Tibial nerve (tissue), 3 donors: ENCODE measurements around the gene TMED10.

Experiments
- CTCF ChIP-seq, 5 experiments: fragments of 200-600 bp in 3 of 5; fragments of 450-650 bp in 2 of 5; sonication (generic) in 3 of 5; IDR thresholded peaks; one replicate each; pipeline ENCODE4 v1.5.1; 2016 to 2019; ENCODE audit warnings: antibody characterized with exemption in 5 of 5, mild to moderate bottlenecking in 3 of 5, moderate library complexity in 2 of 5
- POLR2A ChIP-seq, 2 donors: fragments of 450-650 bp; IDR thresholded peaks; one replicate each; pipeline ENCODE4 v1.6.1; 2017; ENCODE audit warnings: antibody characterized with exemption in 2 of 2, mild to moderate bottlenecking in 2 of 2, moderate library complexity in 2 of 2

DNA sequence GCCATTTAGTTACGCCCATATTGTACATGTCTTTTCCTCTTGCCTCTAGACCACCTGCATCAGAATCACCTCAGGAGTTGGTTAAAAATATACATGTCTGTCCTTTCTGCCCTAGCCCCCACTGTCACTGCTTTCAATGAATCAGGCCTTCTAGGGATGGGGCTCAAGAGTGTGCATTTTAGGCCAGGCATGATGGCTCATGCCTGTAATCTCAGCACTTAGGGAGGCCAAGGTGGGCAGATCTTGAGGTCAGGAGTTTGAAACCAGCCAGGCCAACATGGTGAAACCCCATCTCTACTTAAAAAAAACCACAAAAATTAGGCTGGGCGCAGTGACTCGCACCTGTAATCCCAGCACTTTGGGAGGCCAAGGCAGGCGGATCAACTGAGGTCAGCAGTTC is 13.6 kb upstream of the TMED10 start:
- no peak for TF ChIP-seq CTCF (IDR thresholded peaks at IDR 0.05)
- TF ChIP-seq POLR2A (IDR thresholded peaks at IDR 0.05) = no peak
